Measurements from ENCODE around the gene CCND2.
A peak's percentile ranks its signal among the peaks of the same experiment; 100 is the strongest.

CCND2 gene

DNA sequence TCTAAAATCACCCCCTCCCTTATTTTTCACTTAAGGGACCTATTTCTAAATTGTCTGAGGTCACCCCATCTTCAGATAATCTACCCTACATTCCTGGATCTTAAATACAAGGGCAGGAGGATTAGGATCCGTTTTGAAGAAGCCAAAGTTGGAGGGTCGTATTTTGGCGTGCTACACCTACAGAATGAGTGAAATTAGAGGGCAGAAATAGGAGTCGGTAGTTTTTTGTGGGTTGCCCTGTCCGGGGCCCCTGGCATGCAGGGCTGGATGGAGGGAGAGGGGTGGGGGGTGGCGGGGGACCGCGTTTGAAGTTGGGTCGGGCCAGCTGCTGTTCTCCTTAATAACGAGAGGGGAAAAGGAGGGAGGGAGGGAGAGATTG is 300 bp upstream of the CCND2 start:
- H2AFZ ChIP-seq (ENCODE audit: low read depth, low read length), result no peak overlapping the region
- peaks cover 25% of the 10 kb centered on the region for H4K20me1 ChIP-seq (ENCODE audit: insufficient read depth, low read length)
- peak overlapping the region; percentile 86 for H3K27ac ChIP-seq (ENCODE audit: low read length)
- H3K4me1 ChIP-seq (ENCODE audit: low read length), result peaks cover 32% of the 10 kb centered on the region
- peaks cover 73% of the 10 kb centered on the region for H3K79me2 ChIP-seq (ENCODE audit: low read length)
- no peak for TF ChIP-seq EZH2phosphoT487 (IDR thresholded peaks at IDR 0.05; ENCODE audit: low read depth)
- TF ChIP-seq, protein P1, sequence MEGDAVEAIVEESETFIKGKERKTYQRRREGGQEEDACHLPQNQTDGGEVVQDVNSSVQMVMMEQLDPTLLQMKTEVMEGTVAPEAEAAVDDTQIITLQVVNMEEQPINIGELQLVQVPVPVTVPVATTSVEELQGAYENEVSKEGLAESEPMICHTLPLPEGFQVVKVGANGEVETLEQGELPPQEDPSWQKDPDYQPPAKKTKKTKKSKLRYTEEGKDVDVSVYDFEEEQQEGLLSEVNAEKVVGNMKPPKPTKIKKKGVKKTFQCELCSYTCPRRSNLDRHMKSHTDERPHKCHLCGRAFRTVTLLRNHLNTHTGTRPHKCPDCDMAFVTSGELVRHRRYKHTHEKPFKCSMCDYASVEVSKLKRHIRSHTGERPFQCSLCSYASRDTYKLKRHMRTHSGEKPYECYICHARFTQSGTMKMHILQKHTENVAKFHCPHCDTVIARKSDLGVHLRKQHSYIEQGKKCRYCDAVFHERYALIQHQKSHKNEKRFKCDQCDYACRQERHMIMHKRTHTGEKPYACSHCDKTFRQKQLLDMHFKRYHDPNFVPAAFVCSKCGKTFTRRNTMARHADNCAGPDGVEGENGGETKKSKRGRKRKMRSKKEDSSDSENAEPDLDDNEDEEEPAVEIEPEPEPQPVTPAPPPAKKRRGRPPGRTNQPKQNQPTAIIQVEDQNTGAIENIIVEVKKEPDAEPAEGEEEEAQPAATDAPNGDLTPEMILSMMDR (IDR thresholded peaks at IDR 0.05; ENCODE audit: low read depth, low read length), result no peak
- H3K4me3 ChIP-seq (ENCODE audit: low read length), result peak overlapping the region; percentile 93
- no peaks in the 10 kb centered on the region for H3K9me3 ChIP-seq (ENCODE audit: insufficient read depth, low read length)
- H3K9ac ChIP-seq (ENCODE audit: low read length), result peak overlapping the region; percentile 99
- peaks cover 44% of the 10 kb centered on the region for H3K36me3 ChIP-seq (replicated peaks; ENCODE audit: low read depth, low read length)
- H3K4me2 ChIP-seq (ENCODE audit: low read length), result peak overlapping the region; percentile 92
- H3K27me3 ChIP-seq (ENCODE audit: low read depth, low read length), result no peaks in the 10 kb centered on the region

DNA sequence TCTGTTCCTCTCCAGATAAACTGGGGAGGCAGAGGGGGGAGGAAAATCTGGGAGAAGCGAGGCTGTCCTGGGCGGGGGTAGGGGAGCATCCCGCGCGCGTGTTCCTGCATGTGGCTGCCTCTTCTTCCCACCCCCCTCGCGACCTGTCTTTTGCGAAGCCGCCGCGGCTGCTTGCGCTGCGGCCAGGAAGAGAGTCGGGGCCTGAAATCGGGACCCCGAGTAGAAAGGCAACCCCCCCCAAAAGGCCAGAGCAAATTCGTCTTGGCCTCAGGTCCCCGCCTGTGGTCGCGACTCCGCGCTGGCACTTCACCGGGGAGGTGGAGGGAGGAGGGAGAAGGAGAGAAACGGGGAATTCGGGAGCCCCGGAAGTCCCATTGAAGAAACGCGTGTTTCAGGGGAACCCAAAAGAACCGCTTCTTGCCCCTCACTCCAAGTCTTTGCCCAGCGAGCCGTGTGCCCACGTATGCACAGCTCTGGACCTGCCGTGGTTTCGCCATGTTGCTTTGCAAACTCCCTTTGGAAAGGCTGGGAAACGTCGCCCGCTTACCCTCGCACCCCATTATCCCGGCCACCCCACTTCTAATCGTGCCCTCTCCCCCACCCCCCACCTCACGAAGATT is 944 bp downstream of the CCND2 start:
- Histone ChIP-seq H3K9me3 (ENCODE audit: insufficient read depth, low read length) (no peaks in the 10 kb centered on the region), H3K4me3 (ENCODE audit: low read length) (peak overlapping the region; percentile 93), H3K4me1 (ENCODE audit: low read length) (peaks cover 41% of the 10 kb centered on the region), H3K27ac (ENCODE audit: low read length) (peak overlapping the region; percentile 86), H3K36me3 (replicated peaks; ENCODE audit: low read depth, low read length) (peaks cover 57% of the 10 kb centered on the region), H3K79me2 (ENCODE audit: low read length) (peaks cover 85% of the 10 kb centered on the region), H2AFZ (ENCODE audit: low read depth, low read length) (no peak overlapping the region), H4K20me1 (ENCODE audit: insufficient read depth, low read length) (peaks cover 37% of the 10 kb centered on the region), H3K9ac (ENCODE audit: low read length) (peak overlapping the region; percentile 99), H3K4me2 (ENCODE audit: low read length) (peak overlapping the region; percentile 92), H3K27me3 (ENCODE audit: low read depth, low read length) (no peaks in the 10 kb centered on the region)
- no peak for TF ChIP-seq EZH2phosphoT487 (IDR thresholded peaks at IDR 0.05; ENCODE audit: low read depth)
- TF ChIP-seq, protein P1 (IDR thresholded peaks at IDR 0.05; ENCODE audit: low read depth, low read length), result no peak

DNA sequence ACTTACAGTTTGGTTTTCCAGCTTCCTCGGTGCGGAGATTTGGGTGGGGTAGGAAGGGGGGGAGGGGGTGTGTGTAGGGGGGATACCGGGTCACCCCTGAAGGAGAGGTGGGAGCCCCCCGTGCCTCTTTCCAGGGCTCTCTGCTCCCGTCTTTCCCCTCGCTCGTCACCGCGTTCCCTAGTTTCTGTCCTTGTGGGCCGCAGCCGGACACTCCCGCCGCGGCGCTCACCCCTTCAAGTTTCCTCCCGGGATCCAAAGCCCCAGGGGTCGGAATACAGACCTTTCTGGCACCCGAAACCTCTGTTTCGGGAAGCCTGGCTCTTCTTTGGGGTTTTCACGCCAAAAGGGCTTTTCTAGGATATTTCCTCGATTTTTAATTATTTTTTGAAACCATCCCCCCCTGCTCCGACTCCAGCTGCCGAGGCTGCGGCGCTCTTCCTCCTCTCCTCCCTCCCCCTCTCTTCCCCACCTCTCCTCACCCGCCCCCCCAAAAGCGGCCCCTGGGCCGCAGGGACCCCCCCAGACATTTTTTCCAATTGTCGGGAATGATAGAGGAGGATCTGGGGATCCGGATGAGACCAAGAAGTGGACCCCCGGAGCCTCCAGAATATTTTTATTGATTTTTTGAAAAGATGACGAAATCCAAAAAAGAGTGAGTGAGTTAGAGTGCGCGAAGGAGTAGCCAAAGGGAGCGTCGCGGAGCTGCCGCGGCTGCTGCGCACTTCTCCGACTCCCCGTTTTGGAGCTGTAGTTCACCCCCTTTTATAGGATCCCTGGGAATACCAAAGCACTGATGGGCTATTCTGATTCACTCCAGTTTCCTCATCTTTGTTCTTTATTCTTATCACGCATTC is 1.7 kb downstream of the CCND2 start:
- TF ChIP-seq EZH2phosphoT487 (IDR thresholded peaks at IDR 0.05; ENCODE audit: low read depth), result no peak
- TF ChIP-seq, protein P1 (IDR thresholded peaks at IDR 0.05; ENCODE audit: low read depth, low read length), result no peak
- H3K36me3 ChIP-seq (replicated peaks; ENCODE audit: low read depth, low read length), result peaks cover 64% of the 10 kb centered on the region
- no peaks in the 10 kb centered on the region for H3K27me3 ChIP-seq (ENCODE audit: low read depth, low read length)
- H3K79me2 ChIP-seq (ENCODE audit: low read length), result peaks cover 90% of the 10 kb centered on the region
- H3K9me3 ChIP-seq (ENCODE audit: insufficient read depth, low read length), result no peaks in the 10 kb centered on the region
- peak overlapping the region; percentile 92 for H3K4me2 ChIP-seq (ENCODE audit: low read length)
- H2AFZ ChIP-seq (ENCODE audit: low read depth, low read length), result no peak overlapping the region
- H3K9ac ChIP-seq (ENCODE audit: low read length), result peak overlapping the region; percentile 99
- H3K27ac ChIP-seq (ENCODE audit: low read length), result peak overlapping the region; percentile 86
- peaks cover 45% of the 10 kb centered on the region for H4K20me1 ChIP-seq (ENCODE audit: insufficient read depth, low read length)
- H3K4me1 ChIP-seq (ENCODE audit: low read length), result peaks cover 48% of the 10 kb centered on the region
- H3K4me3 ChIP-seq (ENCODE audit: low read length), result peak overlapping the region; percentile 93

DNA sequence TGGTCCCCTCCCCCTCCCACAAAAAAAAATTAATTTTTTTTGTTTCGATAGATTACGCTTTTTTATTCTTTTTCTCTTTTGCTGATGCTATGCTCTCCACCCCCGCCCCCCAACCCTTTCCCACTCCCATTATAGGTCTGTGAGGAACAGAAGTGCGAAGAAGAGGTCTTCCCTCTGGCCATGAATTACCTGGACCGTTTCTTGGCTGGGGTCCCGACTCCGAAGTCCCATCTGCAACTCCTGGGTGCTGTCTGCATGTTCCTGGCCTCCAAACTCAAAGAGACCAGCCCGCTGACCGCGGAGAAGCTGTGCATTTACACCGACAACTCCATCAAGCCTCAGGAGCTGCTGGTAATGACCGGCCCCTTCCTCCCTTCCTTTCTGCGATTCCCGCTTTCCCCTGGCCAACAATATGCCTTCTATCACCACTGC is 2.3 kb downstream of the CCND2 start:
- TF ChIP-seq EZH2phosphoT487 (IDR thresholded peaks at IDR 0.05; ENCODE audit: low read depth), result no peak
- TF ChIP-seq, protein P1 (IDR thresholded peaks at IDR 0.05; ENCODE audit: low read depth, low read length), result no peak
- H3K4me3 ChIP-seq (ENCODE audit: low read length), result peak overlapping the region; percentile 93
- H3K79me2 ChIP-seq (ENCODE audit: low read length), result peaks cover 92% of the 10 kb centered on the region
- peak overlapping the region; percentile 86 for H3K27ac ChIP-seq (ENCODE audit: low read length)
- peaks cover 53% of the 10 kb centered on the region for H3K4me1 ChIP-seq (ENCODE audit: low read length)
- no peak overlapping the region for H2AFZ ChIP-seq (ENCODE audit: low read depth, low read length)
- H3K9me3 ChIP-seq (ENCODE audit: insufficient read depth, low read length), result no peaks in the 10 kb centered on the region
- H3K9ac ChIP-seq (ENCODE audit: low read length), result peak overlapping the region; percentile 99
- H3K27me3 ChIP-seq (ENCODE audit: low read depth, low read length), result no peaks in the 10 kb centered on the region
- H3K36me3 ChIP-seq (replicated peaks; ENCODE audit: low read depth, low read length), result peaks cover 70% of the 10 kb centered on the region
- peak overlapping the region; percentile 92 for H3K4me2 ChIP-seq (ENCODE audit: low read length)
- peaks cover 51% of the 10 kb centered on the region for H4K20me1 ChIP-seq (ENCODE audit: insufficient read depth, low read length)

Measured in OCI-LY3 (cell line).